GM06990 (cell line): ENCODE data around the gene GALNT14.

ENCODE experiments used
- DNase-seq: peaks from one replicate; pipeline ENCODE4 v3.0.0-alpha.2; 2011; ENCODE audit not compliant: insufficient read length; ENCODE audit errors: extremely low read depth
- H3K27me3 ChIP-seq: replicated peaks from 2 replicates; pipeline ENCODE4 v1.6.0; 2011; ENCODE audit warnings: low read length; ENCODE audit not compliant: control insufficient read depth, insufficient read depth
- H3K36me3 ChIP-seq: 2 replicates; pipeline ENCODE4 v1.5.1; 2011; ENCODE audit warnings: low read length; ENCODE audit not compliant: control insufficient read depth, insufficient read depth
- H3K4me3 ChIP-seq: replicated peaks from 2 replicates; pipeline ENCODE4 v1.5.1; 2011; ENCODE audit warnings: low read depth, mild to moderate bottlenecking, control low read depth, low read length
- TF ChIP-seq, protein P1 (sequence below): IDR thresholded peaks from 2 replicates; pipeline ENCODE4 v1.5.1; 2011; ENCODE audit warnings: low read length, control low read depth, mild to moderate bottlenecking, inconsistent platforms; ENCODE audit not compliant: insufficient read depth, poor library complexity, severe bottlenecking

The GALNT14 gene

DNA sequence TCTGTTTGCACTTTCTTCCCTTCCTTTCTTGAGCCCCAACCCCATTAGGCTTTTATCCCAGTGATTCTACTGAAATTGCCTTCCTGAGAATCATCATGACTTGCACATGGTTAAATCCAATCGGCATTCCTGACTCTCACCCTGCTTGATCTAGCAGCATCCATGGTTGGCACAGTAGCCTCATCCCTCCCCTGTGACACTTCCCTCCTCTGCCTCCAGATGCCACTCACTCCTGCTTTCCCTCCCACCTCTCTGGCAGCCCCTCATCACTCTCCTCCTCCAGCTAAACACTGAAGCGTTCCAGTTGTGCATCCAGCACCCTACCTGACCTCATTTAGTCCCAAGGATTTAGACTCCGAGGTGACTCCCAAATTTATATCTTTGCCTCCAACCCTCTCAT, 114.7 kb downstream of the GALNT14 start:
- no peak overlapping the region for H3K4me3 ChIP-seq
- TF ChIP-seq, protein P1, sequence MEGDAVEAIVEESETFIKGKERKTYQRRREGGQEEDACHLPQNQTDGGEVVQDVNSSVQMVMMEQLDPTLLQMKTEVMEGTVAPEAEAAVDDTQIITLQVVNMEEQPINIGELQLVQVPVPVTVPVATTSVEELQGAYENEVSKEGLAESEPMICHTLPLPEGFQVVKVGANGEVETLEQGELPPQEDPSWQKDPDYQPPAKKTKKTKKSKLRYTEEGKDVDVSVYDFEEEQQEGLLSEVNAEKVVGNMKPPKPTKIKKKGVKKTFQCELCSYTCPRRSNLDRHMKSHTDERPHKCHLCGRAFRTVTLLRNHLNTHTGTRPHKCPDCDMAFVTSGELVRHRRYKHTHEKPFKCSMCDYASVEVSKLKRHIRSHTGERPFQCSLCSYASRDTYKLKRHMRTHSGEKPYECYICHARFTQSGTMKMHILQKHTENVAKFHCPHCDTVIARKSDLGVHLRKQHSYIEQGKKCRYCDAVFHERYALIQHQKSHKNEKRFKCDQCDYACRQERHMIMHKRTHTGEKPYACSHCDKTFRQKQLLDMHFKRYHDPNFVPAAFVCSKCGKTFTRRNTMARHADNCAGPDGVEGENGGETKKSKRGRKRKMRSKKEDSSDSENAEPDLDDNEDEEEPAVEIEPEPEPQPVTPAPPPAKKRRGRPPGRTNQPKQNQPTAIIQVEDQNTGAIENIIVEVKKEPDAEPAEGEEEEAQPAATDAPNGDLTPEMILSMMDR = no peak
- DNase-seq = no peak
- no peaks in the 10 kb centered on the region; the same call in none of the 2 replicates for H3K27me3 ChIP-seq
- no peaks in the 10 kb centered on the region for H3K36me3 ChIP-seq

DNA sequence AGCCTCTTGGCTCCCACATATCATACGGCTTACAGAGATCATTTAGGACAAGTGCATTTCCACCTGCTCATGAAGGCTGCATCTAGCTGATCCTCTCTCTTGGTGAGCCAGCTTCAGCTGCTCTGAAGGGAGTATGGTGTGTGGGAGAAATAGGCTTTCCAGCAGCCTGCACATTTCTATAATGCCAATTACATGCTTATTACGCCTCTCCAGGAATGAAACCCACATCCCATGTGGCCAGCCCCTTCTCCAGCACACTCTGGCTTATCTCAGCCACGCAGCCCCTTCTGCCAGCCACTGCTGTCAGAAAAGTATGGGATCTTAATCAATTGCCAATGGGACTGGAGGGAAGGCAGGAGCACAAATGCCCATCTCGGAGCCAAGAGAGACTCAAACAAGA, 117.5 kb downstream of the GALNT14 start:
- TF ChIP-seq, protein P1 = no peak
- no peaks in the 10 kb centered on the region for H3K36me3 ChIP-seq
- no peak overlapping the region for H3K4me3 ChIP-seq
- DNase-seq = no peak
- H3K27me3 ChIP-seq = no peaks in the 10 kb centered on the region; the same call in 1 of the 2 replicates

DNA sequence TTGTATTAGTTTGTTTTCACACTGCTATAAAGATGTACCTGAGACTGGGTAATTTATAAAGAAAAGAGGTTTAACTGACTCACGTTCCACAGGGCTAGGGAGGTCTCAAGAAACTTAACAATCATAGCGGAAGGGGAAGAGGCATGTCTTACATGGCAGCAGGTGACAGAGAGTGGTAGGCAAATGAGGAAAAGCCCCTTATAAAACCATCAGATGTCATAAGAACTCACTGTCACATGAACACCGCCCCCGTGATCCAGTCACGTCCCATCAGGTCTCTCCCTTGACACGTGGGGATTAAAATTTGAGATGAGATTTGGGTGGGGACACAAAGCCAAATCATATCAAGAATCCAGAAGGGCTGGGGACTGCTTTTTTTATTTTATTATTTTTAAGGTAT, 120.0 kb downstream of the GALNT14 start:
- DNase-seq = no peak
- Histone ChIP-seq H3K36me3 (no peaks in the 10 kb centered on the region), H3K4me3 (no peak overlapping the region), H3K27me3 (no peaks in the 10 kb centered on the region; the same call in 1 of the 2 replicates)
- TF ChIP-seq, protein P1 = no peak

DNA sequence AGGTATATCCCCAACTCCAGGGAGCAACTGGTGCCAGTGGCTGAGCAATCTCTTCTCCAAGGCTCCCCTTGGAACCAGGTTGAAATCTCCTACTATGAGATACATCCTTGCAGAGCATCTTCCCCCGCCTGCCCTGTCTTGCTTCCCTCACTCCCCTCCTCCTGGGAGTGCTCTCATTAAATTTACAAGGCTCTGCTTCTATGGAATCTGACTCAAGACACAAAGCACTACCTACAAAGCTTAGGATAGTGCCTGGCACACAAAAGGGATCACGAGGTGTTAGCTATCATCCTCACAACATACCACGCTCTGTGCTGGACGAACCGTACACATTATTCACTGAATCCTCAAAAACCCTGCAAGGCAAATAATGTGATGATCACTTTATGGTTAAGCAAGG, 121.6 kb downstream of the GALNT14 start:
- TF ChIP-seq, protein P1 = no peak
- Histone ChIP-seq H3K27me3 (no peaks in the 10 kb centered on the region; the same call in 1 of the 2 replicates), H3K36me3 (no peaks in the 10 kb centered on the region)

DNA sequence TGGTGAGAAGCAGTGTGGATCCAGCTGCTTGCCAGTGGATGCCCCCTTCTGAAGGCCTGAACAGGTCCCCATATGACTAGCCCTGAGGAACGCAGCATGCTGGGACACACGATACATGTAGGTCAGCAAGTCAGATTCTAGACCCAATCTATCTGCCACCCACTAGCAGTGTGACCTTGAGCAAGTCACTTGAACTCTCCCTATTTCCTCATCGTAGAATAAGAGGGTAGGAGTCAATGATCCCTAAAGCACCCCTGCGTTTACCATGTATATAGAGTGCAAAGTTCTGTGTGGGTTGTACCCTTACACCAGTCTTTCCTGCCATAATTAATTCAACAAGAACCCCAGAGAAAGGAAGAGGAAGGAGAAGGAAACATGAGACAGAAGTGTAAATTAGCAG, 123.7 kb downstream of the GALNT14 start:
- H3K27me3 ChIP-seq = no peaks in the 10 kb centered on the region; the same call in 1 of the 2 replicates
- H3K36me3 ChIP-seq = no peaks in the 10 kb centered on the region
- no peak for DNase-seq
- TF ChIP-seq, protein P1 = no peak
- H3K4me3 ChIP-seq = no peak overlapping the region

More for the DNA sequence above, 121.6 kb downstream of the GALNT14 start:
- no peak for DNase-seq
- no peak overlapping the region for H3K4me3 ChIP-seq

DNA sequence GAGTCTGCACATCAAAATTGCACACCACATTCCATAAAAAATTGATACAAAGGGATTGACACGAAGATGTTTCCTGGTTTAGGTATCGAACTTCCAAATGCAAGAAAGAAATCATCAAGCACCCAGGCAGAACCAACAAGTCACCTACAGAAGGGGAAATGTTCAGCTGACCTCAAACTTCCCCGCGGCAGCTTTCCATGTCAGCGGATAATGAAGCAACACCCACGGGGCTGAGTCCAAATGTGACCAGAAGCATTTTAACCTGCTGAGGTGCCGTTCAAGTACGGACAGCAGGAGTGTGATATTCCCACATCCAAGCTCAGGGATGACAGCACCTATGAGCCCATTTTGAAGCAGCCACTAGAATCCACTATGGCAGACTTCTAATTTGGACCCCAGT, 124.9 kb downstream of the GALNT14 start:
- H3K4me3 ChIP-seq = no peak overlapping the region
- H3K36me3 ChIP-seq = no peaks in the 10 kb centered on the region
- no peaks in the 10 kb centered on the region; the same call in none of the 2 replicates for H3K27me3 ChIP-seq
- TF ChIP-seq, protein P1 = no peak
- no peak for DNase-seq
